Pons (tissue), 1 donor: ENCODE measurements around the gene CCDC179.

ENCODE experiments used
- DNase-seq: peaks from one replicate; pipeline ENCODE4 v3.0.0-alpha.2; 2016; ENCODE audit warnings: low spot score

The CCDC179 gene

GRCh38 chr11:22860241-22860640 is at the start of gene CCDC179:
TSS of gene CCDC179 (minus strand) at chr11:22860474. CDS start at chr11:22860421, 53 bp downstream.
- no peak for DNase-seq

GRCh38 chr11:22903782-22904181 is 43.5 kb upstream of the CCDC179 start:
- no peak for DNase-seq

- no peak for DNase-seq
Observed at GRCh38 chr11:22901603-22902002, 41.3 kb upstream of the CCDC179 start.

GRCh38 chr11:22900764-22901486 is 40.7 kb upstream of the CCDC179 start:
- no peak for DNase-seq

- no peak for DNase-seq
Observed at GRCh38 chr11:22898036-22898435, 37.8 kb upstream of the CCDC179 start.

- DNase-seq: no peak
Observed at GRCh38 chr11:22890227-22890626, 30.0 kb upstream of the CCDC179 start.

GRCh38 chr11:22884217-22884616 is 23.9 kb upstream of the CCDC179 start:
- DNase-seq: no peak

- DNase-seq: no peak
Observed at GRCh38 chr11:22879630-22880029, 19.4 kb upstream of the CCDC179 start.

GRCh38 chr11:22878604-22879003 is 18.3 kb upstream of the CCDC179 start:
- no peak for DNase-seq

GRCh38 chr11:22878039-22878438 is 17.8 kb upstream of the CCDC179 start:
- no peak for DNase-seq

GRCh38 chr11:22875869-22876473 is 15.7 kb upstream of the CCDC179 start:
- peak; percentile 92 for DNase-seq

- no peak for DNase-seq
Observed at GRCh38 chr11:22869325-22869724, 9.1 kb upstream of the CCDC179 start.

GRCh38 chr11:22859756-22860155 is 518 bp downstream of the CCDC179 start:
- DNase-seq: no peak

- no peak for DNase-seq
Observed at GRCh38 chr11:22851477-22851876, 8.8 kb downstream of the CCDC179 start.

GRCh38 chr11:22846726-22847125 is 13.5 kb downstream of the CCDC179 start:
- DNase-seq: no peak

- DNase-seq: peak; percentile 52
Observed at GRCh38 chr11:22832315-22833015, 27.8 kb downstream of the CCDC179 start.

- DNase-seq: no peak
Observed at GRCh38 chr11:22830082-22830414, 30.2 kb downstream of the CCDC179 start.

GRCh38 chr11:22829231-22830081 is 30.8 kb downstream of the CCDC179 start, which contains the start of gene SVIP:
TSS of gene SVIP (minus strand) at chr11:22829801. CDS start at chr11:22829748, 53 bp downstream.
- peak; percentile 94 for DNase-seq

GRCh38 chr11:22828373-22828772 is 31.9 kb downstream of the CCDC179 start:
- DNase-seq: no peak

- DNase-seq: no peak
Observed at GRCh38 chr11:22822203-22822602, 38.1 kb downstream of the CCDC179 start.

- DNase-seq: no peak
Observed at GRCh38 chr11:22809893-22810292, 50.4 kb downstream of the CCDC179 start.

- DNase-seq: no peak
Observed at GRCh38 chr11:22808571-22809197, 51.6 kb downstream of the CCDC179 start.
